Measurements from ENCODE around the gene BLM. TPM values are rescaled to one million over a fixed set of nuclear protein-coding genes. Genes with fewer than 3 reads are reported as not detected.

BLM gene
- total RNA-seq, 2 donors from 2014 or later = 90.9 to 101 TPM

GRCh38 chr15:90860942-90861675 lies 144.0 kb downstream of the BLM start:
- Mint-ChIP-seq H3K27me3 (ENCODE audit: low read depth) (no peaks in the 10 kb centered on the region), H3K27ac (peak overlapping the region; percentile 73), H3K9me3 (peaks cover 0 to 3% of the 10 kb centered on the region in 2 donors), H3K4me3 (peak overlapping the region in 1 of 2 donors; percentile 30), H3K4me1 (ENCODE audit: low read depth) (peaks cover 85% of the 10 kb centered on the region), H3K36me3 (ENCODE audit: insufficient read depth in 2 of 2) (peaks cover 3 to 6% of the 10 kb centered on the region in 2 donors)
- ATAC-seq (replicated peaks in 1 of 2) (peak; percentile 16 to 18), DNase-seq (peak in 1 of 2 donors; percentile 49)

GRCh38 chr15:90862487-90862886 lies 145.3 kb downstream of the BLM start:
- Mint-ChIP-seq H3K27ac (peak overlapping the region; percentile 84), H3K9me3 (peaks cover 0 to 3% of the 10 kb centered on the region in 2 donors), H3K36me3 (ENCODE audit: insufficient read depth in 2 of 2) (peaks cover 3 to 8% of the 10 kb centered on the region in 2 donors), H3K4me1 (ENCODE audit: low read depth) (peaks cover 82% of the 10 kb centered on the region), H3K4me3 (no peak overlapping the region), H3K27me3 (ENCODE audit: low read depth) (no peaks in the 10 kb centered on the region)
- DNase-seq (no peak), ATAC-seq (replicated peaks in 1 of 2) (no peak)

GRCh38 chr15:90862964-90863778 lies 146.0 kb downstream of the BLM start:
- H3K27me3 Mint-ChIP-seq (ENCODE audit: low read depth) = no peaks in the 10 kb centered on the region
- peaks cover 82% of the 10 kb centered on the region for H3K4me1 Mint-ChIP-seq (ENCODE audit: low read depth)
- peaks cover 0 to 5% of the 10 kb centered on the region in 2 donors for H3K36me3 Mint-ChIP-seq (ENCODE audit: insufficient read depth in 2 of 2)
- DNase-seq = no peak
- H3K9me3 Mint-ChIP-seq = no peaks in the 10 kb centered on the region
- ATAC-seq (replicated peaks in 1 of 2) = peak in 1 of 2 donors; percentile 5
- H3K4me3 Mint-ChIP-seq = peak overlapping the region; percentile 51 to 64
- peak overlapping the region; percentile 66 for H3K27ac Mint-ChIP-seq

- H3K4me1 Mint-ChIP-seq (ENCODE audit: low read depth) = peaks cover 84% of the 10 kb centered on the region
- peaks cover 1 to 6% of the 10 kb centered on the region in 2 donors for H3K36me3 Mint-ChIP-seq (ENCODE audit: insufficient read depth in 2 of 2)
- no peaks in the 10 kb centered on the region for H3K27me3 Mint-ChIP-seq (ENCODE audit: low read depth)
- peak overlapping the region; percentile 51 to 64 for H3K4me3 Mint-ChIP-seq
- peak; percentile 76 to 83 for ATAC-seq (replicated peaks in 1 of 2)
- peak; percentile 60 to 62 for DNase-seq
- H3K9me3 Mint-ChIP-seq = no peaks in the 10 kb centered on the region
- H3K27ac Mint-ChIP-seq = peak overlapping the region; percentile 80
Observed at GRCh38 chr15:90863987-90864386, 146.8 kb downstream of the BLM start.

GRCh38 chr15:90864507-90864906 lies 147.4 kb downstream of the BLM start:
- no peak for DNase-seq
- Mint-ChIP-seq H3K27me3 (ENCODE audit: low read depth) (no peaks in the 10 kb centered on the region), H3K36me3 (ENCODE audit: insufficient read depth in 2 of 2) (peaks cover 1 to 8% of the 10 kb centered on the region in 2 donors), H3K9me3 (no peaks in the 10 kb centered on the region), H3K4me3 (peak overlapping the region in 1 of 2 donors; percentile 28), H3K4me1 (ENCODE audit: low read depth) (peaks cover 84% of the 10 kb centered on the region), H3K27ac (no peak overlapping the region)
- ATAC-seq (replicated peaks in 1 of 2) = peak; percentile 30 to 64

GRCh38 chr15:90865702-90866101 lies 148.6 kb downstream of the BLM start:
- no peaks in the 10 kb centered on the region for H3K9me3 Mint-ChIP-seq
- peak overlapping the region; percentile 6 for H3K27ac Mint-ChIP-seq
- no peak overlapping the region for H3K4me3 Mint-ChIP-seq
- no peaks in the 10 kb centered on the region for H3K27me3 Mint-ChIP-seq (ENCODE audit: low read depth)
- peaks cover 86% of the 10 kb centered on the region for H3K4me1 Mint-ChIP-seq (ENCODE audit: low read depth)
- no peak for ATAC-seq (replicated peaks in 1 of 2)
- no peak for DNase-seq
- peaks cover 7 to 16% of the 10 kb centered on the region in 2 donors for H3K36me3 Mint-ChIP-seq (ENCODE audit: insufficient read depth in 2 of 2)

Other genes starting within 250 kb of the BLM start
- 10 to 100 TPM; 73.2 to 77.3 TPM for gene CRTC3, start 187.4 kb upstream of the BLM start, total RNA-seq
- gene FURIN, start 151.2 kb downstream of the BLM start, total RNA-seq = 100 to 1,000 TPM; 604 to 721 TPM
- 10 to 100 TPM; 68.3 to 81.5 TPM for gene FES, start 167.2 kb downstream of the BLM start, total RNA-seq
- gene MAN2A2, start 186.0 kb downstream of the BLM start, total RNA-seq = 100 to 1,000 TPM; 159 to 190 TPM
- 10 to 100 TPM; 37.6 to 53.7 TPM for gene HDDC3, start 215.2 kb downstream of the BLM start, total RNA-seq
- 10 to 100 TPM; 65.9 to 76.8 TPM for gene UNC45A, start 217.9 kb downstream of the BLM start, total RNA-seq
- gene RCCD1, start 237.5 kb downstream of the BLM start, total RNA-seq = 10 to 100 TPM; 26.2 to 27.6 TPM

Data from activated T-cell treated with anti-CD3 and anti-CD28 coated beads, Interleukin-2, amount 50 U/mL, for 72 hours (primary cell).